ENCODE data around the gene PSMB9.

The PSMB9 gene

GRCh38 chr6:32836873-32837272, 17.1 kb upstream of the PSMB9 start:
- Histone ChIP-seq H3K9me3 (no peaks in the 10 kb centered on the region), H3K27me3 (no peaks in the 10 kb centered on the region), H3K4me3 (ENCODE audit: low read depth, low read length) (no peak overlapping the region), H3K4me1 (peaks cover 9% of the 10 kb centered on the region; the same call in 1 of the 2 replicates), H3K36me3 (no peaks in the 10 kb centered on the region)
- DNase-seq, result no peak
- no peak for TF ChIP-seq CTCF (IDR thresholded peaks at IDR 0.05; ENCODE audit: low read depth, low read length)

- Histone ChIP-seq H3K4me1 (peaks cover 9% of the 10 kb centered on the region; the same call in 1 of the 2 replicates), H3K27me3 (peaks cover under 1% of the 10 kb centered on the region; the same call in 1 of the 2 replicates), H3K36me3 (no peaks in the 10 kb centered on the region), H3K4me3 (ENCODE audit: low read depth, low read length) (peak overlapping the region; percentile 78), H3K9me3 (no peaks in the 10 kb centered on the region)
- no peak for DNase-seq
- no peak for TF ChIP-seq CTCF (IDR thresholded peaks at IDR 0.05; ENCODE audit: low read depth, low read length)
These were observed 16.3 kb upstream of the PSMB9 start for GRCh38 chr6:32837651-32838113.

GRCh38 chr6:32838114-32838958, 15.7 kb upstream of the PSMB9 start, which contains the start of gene TAP2:
Gene TAP2, minus strand, starts transcription at chr6:32838739. Its CDS starts 506 bp downstream, at chr6:32838233.
- peak; percentile 91 for TF ChIP-seq CTCF (IDR thresholded peaks at IDR 0.05; ENCODE audit: low read depth, low read length)
- Histone ChIP-seq H3K4me3 (ENCODE audit: low read depth, low read length) (peak within 1 kb of the TSS; percentile 78), H3K36me3 (no peaks in the 10 kb centered on the region), H3K4me1 (peaks cover 9% of the 10 kb centered on the region; the same call in 1 of the 2 replicates), H3K9me3 (no peaks in the 10 kb centered on the region), H3K27me3 (peaks cover 7% of the 10 kb centered on the region)
- DNase-seq, result peak; percentile 96

GRCh38 chr6:32839356-32839755, 14.6 kb upstream of the PSMB9 start:
- Histone ChIP-seq H3K4me1 (peaks cover 3% of the 10 kb centered on the region; the same call in 1 of the 2 replicates), H3K9me3 (no peaks in the 10 kb centered on the region), H3K4me3 (ENCODE audit: low read depth, low read length) (no peak overlapping the region), H3K27me3 (peaks cover 17% of the 10 kb centered on the region), H3K36me3 (no peaks in the 10 kb centered on the region)
- no peak for TF ChIP-seq CTCF (IDR thresholded peaks at IDR 0.05; ENCODE audit: low read depth, low read length)
- DNase-seq, result no peak

- Histone ChIP-seq H3K36me3 (no peaks in the 10 kb centered on the region), H3K4me1 (peaks cover 3% of the 10 kb centered on the region; the same call in 1 of the 2 replicates)
These were observed 13.3 kb upstream of the PSMB9 start for GRCh38 chr6:32840604-32841246.

More at GRCh38 chr6:32840604-32841246, 13.3 kb upstream of the PSMB9 start:
- H3K4me3 ChIP-seq (ENCODE audit: low read depth, low read length), result no peak overlapping the region
- DNase-seq, result no peak
- H3K9me3 ChIP-seq, result no peaks in the 10 kb centered on the region
- peaks cover 28% of the 10 kb centered on the region for H3K27me3 ChIP-seq
- no peak for TF ChIP-seq CTCF (IDR thresholded peaks at IDR 0.05; ENCODE audit: low read depth, low read length)
